RWPE2 (cell line): Measurements from ENCODE around the gene OVOL2.
"Not testable (repeated sequence)": the region's sequence is repeated elsewhere in the genome, so short reads cannot be mapped to it uniquely, and the experiment has no call there.

ENCODE experiments used
- ATAC-seq: fragments of 200-7000 bp; cut with Tn5 transposase; 3 replicates; pipeline ENCODE4 v1.9.1; 2021; ENCODE audit warnings: low read depth
- DNase-seq: peaks from one replicate; pipeline ENCODE4 v3.0.0-alpha.2; 2020; ENCODE audit warnings: low spot score
- H3K27ac ChIP-seq: fragments of 450-650 bp; 2 replicates; pipeline ENCODE4 v1.5.1; 2017; ENCODE audit warnings: mild to moderate bottlenecking; ENCODE audit not compliant: poor library complexity, severe bottlenecking
- H3K27me3 ChIP-seq: fragments of 250-450 bp; sonication (Bioruptor Pico); 2 replicates; pipeline ENCODE4 v1.5.1; 2021; ENCODE audit warnings: mild to moderate bottlenecking, moderate library complexity; ENCODE audit not compliant: insufficient read depth, poor library complexity, severe bottlenecking
- H3K36me3 ChIP-seq: fragments of 250-450 bp; sonication (Bioruptor Pico); 2 replicates; pipeline ENCODE4 v1.5.1; 2020; ENCODE audit warnings: low read depth, mild to moderate bottlenecking, moderate library complexity
- H3K4me1 ChIP-seq: fragments of 250-450 bp; sonication (Bioruptor Pico); 2 replicates; pipeline ENCODE4 v1.5.1; 2021; ENCODE audit warnings: mild to moderate bottlenecking, moderate library complexity; ENCODE audit not compliant: insufficient read depth, poor library complexity, severe bottlenecking
- H3K4me3 ChIP-seq: fragments of 250-450 bp; sonication (Bioruptor Pico); 2 replicates; pipeline ENCODE4 v1.5.1; 2021; ENCODE audit warnings: mild to moderate bottlenecking, moderate library complexity; ENCODE audit not compliant: severe bottlenecking
- H3K9me3 ChIP-seq: fragments of 250-450 bp; sonication (Bioruptor Pico); 2 replicates; pipeline ENCODE4 v1.5.1; 2021; ENCODE audit warnings: mild to moderate bottlenecking, moderate library complexity; ENCODE audit not compliant: severe bottlenecking
- CTCF ChIP-seq: fragments of 450-650 bp; IDR thresholded peaks from one replicate; pipeline ENCODE4 v1.5.1; 2017; ENCODE audit warnings: mild to moderate bottlenecking, moderate library complexity; ENCODE audit not compliant: poor library complexity, severe bottlenecking

OVOL2 gene

GRCh38 chr20:18034039-18034438 is 23.7 kb downstream of the OVOL2 start:
- Histone ChIP-seq H3K9me3 (no peaks in the 10 kb centered on the region), H3K36me3 (peaks cover 12% of the 10 kb centered on the region), H3K27me3 (no peaks in the 10 kb centered on the region), H3K4me1 (no peaks in the 10 kb centered on the region), H3K4me3 (no peak overlapping the region), H3K27ac (no peak overlapping the region)
- ATAC-seq (no peak), DNase-seq (no peak)
- TF ChIP-seq CTCF, result no peak

- Histone ChIP-seq H3K36me3 (peaks cover 12% of the 10 kb centered on the region), H3K4me3 (no peak overlapping the region), H3K9me3 (no peaks in the 10 kb centered on the region), H3K27ac (no peak overlapping the region), H3K27me3 (no peaks in the 10 kb centered on the region), H3K4me1 (no peaks in the 10 kb centered on the region)
- DNase-seq, result no peak
- no peak for ATAC-seq
- TF ChIP-seq CTCF, result no peak
Observed at GRCh38 chr20:18032977-18033892, 24.5 kb downstream of the OVOL2 start.

DNA sequence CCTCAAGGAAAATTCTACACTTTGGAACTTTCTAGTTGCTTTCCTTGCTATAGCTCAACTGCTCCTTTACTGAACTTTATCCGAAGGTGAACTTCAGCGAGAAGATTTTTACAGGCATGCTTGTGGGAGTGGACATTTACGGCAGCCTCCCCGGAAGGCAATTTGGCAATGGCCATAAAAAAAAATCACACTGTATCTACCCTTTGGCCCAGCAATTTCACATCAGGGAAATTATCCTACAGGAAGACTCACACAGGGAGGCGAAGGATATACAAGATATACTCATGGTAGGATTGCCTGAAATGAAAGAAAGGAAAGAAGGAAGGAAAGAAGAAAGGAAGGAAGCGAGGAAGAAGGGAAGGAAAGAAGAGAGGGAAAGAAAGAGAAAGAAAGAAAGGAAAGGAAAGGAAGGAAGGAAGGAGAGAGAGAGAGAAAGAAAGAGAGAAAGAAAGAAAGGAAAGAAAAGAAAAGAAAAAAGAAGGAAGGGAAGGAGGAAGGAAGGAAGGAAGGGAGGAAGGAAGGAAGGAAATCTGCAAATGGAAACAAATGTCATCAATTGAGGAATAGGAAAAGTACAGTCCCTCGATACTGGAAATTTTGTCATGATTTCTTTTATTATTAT is 25.7 kb downstream of the OVOL2 start:
- no peak for DNase-seq
- Histone ChIP-seq H3K4me3 (no peak overlapping the region), H3K36me3 (peaks cover 15% of the 10 kb centered on the region), H3K27me3 (no peaks in the 10 kb centered on the region), H3K27ac (no peak overlapping the region), H3K9me3 (no peaks in the 10 kb centered on the region), H3K4me1 (no peaks in the 10 kb centered on the region)
- ATAC-seq, result no peak
- no peak for TF ChIP-seq CTCF

DNA sequence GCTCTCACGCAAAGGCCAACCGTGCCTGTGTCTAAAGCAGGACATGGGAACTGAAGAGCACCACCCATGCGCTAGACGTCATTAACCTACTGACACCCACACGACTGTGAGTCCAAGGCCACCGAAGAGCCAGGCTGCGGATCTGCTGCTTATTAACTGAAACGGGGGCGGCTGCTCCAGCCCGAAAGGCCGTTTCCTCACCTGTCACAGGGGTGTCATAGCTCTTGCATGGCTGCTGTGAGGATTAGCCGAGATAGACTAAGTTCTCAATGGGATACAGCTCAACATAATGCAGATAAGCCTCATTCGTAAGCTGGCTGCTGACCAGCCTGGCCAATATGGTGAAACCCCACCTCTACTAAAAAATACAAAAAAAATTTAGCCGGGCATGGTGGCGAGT is 26.7 kb downstream of the OVOL2 start:
- H3K27me3 ChIP-seq, result no peaks in the 10 kb centered on the region
- H3K4me1 ChIP-seq, result no peaks in the 10 kb centered on the region
- ATAC-seq (no peak), DNase-seq (no peak)
- H3K4me3 ChIP-seq, result no peak overlapping the region
- H3K9me3 ChIP-seq, result no peaks in the 10 kb centered on the region
- H3K36me3 ChIP-seq, result peaks cover 15% of the 10 kb centered on the region
- H3K27ac ChIP-seq, result no peak overlapping the region
- no peak for TF ChIP-seq CTCF

- no peaks in the 10 kb centered on the region for H3K4me1 ChIP-seq
- H3K9me3 ChIP-seq, result no peaks in the 10 kb centered on the region
- no peak overlapping the region for H3K27ac ChIP-seq
- DNase-seq, result no peak
- H3K4me3 ChIP-seq, result no peak overlapping the region
- ATAC-seq, result no peak
- no peak for TF ChIP-seq CTCF
- H3K36me3 ChIP-seq, result peaks cover 6% of the 10 kb centered on the region; the same call in 1 of the 2 replicates
- no peaks in the 10 kb centered on the region for H3K27me3 ChIP-seq
Observed at GRCh38 chr20:18030020-18030419, 27.7 kb downstream of the OVOL2 start.

- not testable (repeated sequence) for H3K27ac ChIP-seq, H3K9me3 ChIP-seq, H3K27me3 ChIP-seq, H3K4me1 ChIP-seq, ATAC-seq, DNase-seq, H3K4me3 ChIP-seq
- H3K36me3 ChIP-seq, result 0 out of 2 replicates have a peak, but pooled peaks cover 10% of the 10 kb centered on the region
Observed at GRCh38 chr20:18027011-18027410, 30.7 kb downstream of the OVOL2 start.
